Astrocyte of the cerebellum (primary cell): Measurements from ENCODE around the gene BRICD5.
"Not testable (repeated sequence)": the region's sequence is repeated elsewhere in the genome, so short reads cannot be mapped to it uniquely, and the experiment has no call there.

Experiments used
- DNase-seq: peaks from one replicate; pipeline ENCODE4 v3.0.0-alpha.2; 2011; ENCODE audit warnings: low read depth
- H3K4me3 ChIP-seq: 2 replicates; pipeline ENCODE4 v1.5.1; 2011; ENCODE audit warnings: mild to moderate bottlenecking, low read depth, low read length, moderate library complexity
- CTCF ChIP-seq: IDR thresholded peaks from 2 replicates; pipeline ENCODE4 v1.5.1; 2012; ENCODE audit warnings: low read length, low read depth, moderate library complexity, mild to moderate bottlenecking; ENCODE audit errors: missing control alignments
- in situ Hi-C: cut with HindIII; loops from 2 replicates; pipeline ENCODE4 v1.10.0; 2017; ENCODE audit warnings: low sequenced_read_pairs

The BRICD5 gene

GRCh38 chr16:2204416-2205103 is 6.1 kb downstream of the BRICD5 start:
- no peak for DNase-seq
- in situ Hi-C loops, result no loop called here
- TF ChIP-seq CTCF, result no peak
- H3K4me3 ChIP-seq, result peak overlapping the region; percentile 67

- DNase-seq, H3K4me3 ChIP-seq, in situ Hi-C loops: not testable (repeated sequence)
These were observed 7.5 kb downstream of the BRICD5 start for GRCh38 chr16:2203119-2203688.

GRCh38 chr16:2200313-2200712 is 10.3 kb downstream of the BRICD5 start:
- no peak overlapping the region for H3K4me3 ChIP-seq
- no peak for DNase-seq
- in situ Hi-C loops, result no loop called here
- TF ChIP-seq CTCF, result no peak

- no peak for TF ChIP-seq CTCF
- in situ Hi-C loops, result no loop called here
- no peak for DNase-seq
- no peak overlapping the region for H3K4me3 ChIP-seq
These were observed 11.0 kb downstream of the BRICD5 start for GRCh38 chr16:2199621-2200139.

- TF ChIP-seq CTCF, result no peak
- DNase-seq, result no peak
- no peak overlapping the region for H3K4me3 ChIP-seq
- in situ Hi-C loops, result no loop called here
These were observed 11.6 kb downstream of the BRICD5 start for GRCh38 chr16:2199095-2199494.

GRCh38 chr16:2198283-2198682 is 12.4 kb downstream of the BRICD5 start:
- DNase-seq, result no peak
- in situ Hi-C loops, result no loop called here
- no peak for TF ChIP-seq CTCF
- no peak overlapping the region for H3K4me3 ChIP-seq

- in situ Hi-C loops, result no loop called here
- H3K4me3 ChIP-seq, result no peak overlapping the region
- TF ChIP-seq CTCF, result no peak
- DNase-seq, result no peak
These were observed 12.9 kb downstream of the BRICD5 start for GRCh38 chr16:2197765-2198164.
